Measurements from ENCODE around the gene NCEH1.

Gene NCEH1

GRCh38 chr3:172697558-172697957 is 13.3 kb downstream of the NCEH1 start:
- ChIA-PET POLR2A (no interaction called here), CTCF (interaction anchor here (1.1 to 2.6 kb wide), 2 partner anchors 21 to 23 kb away, joined by 3 to 9 read pairs; no protein-coding TSS in a partner anchor)
- DNase-seq (ENCODE audit: low read depth, low spot score) = no peak
- no peak for TF ChIP-seq CTCF (IDR thresholded peaks at IDR 0.05; ENCODE audit: insufficient read depth, low read length, missing control alignments)
- H3K4me3 ChIP-seq (ENCODE audit: low read depth, low read length) = no peak overlapping the region

GRCh38 chr3:172696357-172696756 is 14.5 kb downstream of the NCEH1 start:
- TF ChIP-seq CTCF (IDR thresholded peaks at IDR 0.05; ENCODE audit: insufficient read depth, low read length, missing control alignments) = no peak
- no peak for DNase-seq (ENCODE audit: low read depth, low spot score)
- no peak overlapping the region for H3K4me3 ChIP-seq (ENCODE audit: low read depth, low read length)
- POLR2A ChIA-PET = no interaction called here
- CTCF ChIA-PET = interaction anchor here (0.6 to 2.6 kb wide), 6 partner anchors 13 to 490 kb away, joined by 3 to 9 read pairs (median 3); no protein-coding TSS in a partner anchor

GRCh38 chr3:172694573-172695246 is 16.2 kb downstream of the NCEH1 start:
- DNase-seq (ENCODE audit: low read depth, low spot score) = no peak
- no peak overlapping the region for H3K4me3 ChIP-seq (ENCODE audit: low read depth, low read length)
- ChIA-PET CTCF (no interaction called here), POLR2A (no interaction called here)
- TF ChIP-seq CTCF (IDR thresholded peaks at IDR 0.05; ENCODE audit: insufficient read depth, low read length, missing control alignments) = no peak

- CTCF ChIA-PET = interaction anchor here (0.9 to 5.5 kb wide), 6 partner anchors 9 to 21 kb away, joined by 3 to 29 read pairs (median 4); no protein-coding TSS in a partner anchor
- no peak overlapping the region for H3K4me3 ChIP-seq (ENCODE audit: low read depth, low read length)
- POLR2A ChIA-PET = no interaction called here
- no peak for TF ChIP-seq CTCF (IDR thresholded peaks at IDR 0.05; ENCODE audit: insufficient read depth, low read length, missing control alignments)
- no peak for DNase-seq (ENCODE audit: low read depth, low spot score)
These were observed 18.0 kb downstream of the NCEH1 start for GRCh38 chr3:172692751-172693338.

- TF ChIP-seq CTCF (IDR thresholded peaks at IDR 0.05; ENCODE audit: insufficient read depth, low read length, missing control alignments) = no peak
- POLR2A ChIA-PET = no interaction called here
- no peak overlapping the region for H3K4me3 ChIP-seq (ENCODE audit: low read depth, low read length)
- CTCF ChIA-PET = interaction anchor here (1.4 to 5.5 kb wide), 3 partner anchors 9 to 17 kb away, joined by 3 to 29 read pairs (median 19); no protein-coding TSS in a partner anchor
- DNase-seq (ENCODE audit: low read depth, low spot score) = no peak
These were observed 19.9 kb downstream of the NCEH1 start for GRCh38 chr3:172690936-172691335.

- no peak for DNase-seq (ENCODE audit: low read depth, low spot score)
- TF ChIP-seq CTCF (IDR thresholded peaks at IDR 0.05; ENCODE audit: insufficient read depth, low read length, missing control alignments) = no peak
- H3K4me3 ChIP-seq (ENCODE audit: low read depth, low read length) = no peak overlapping the region
- ChIA-PET CTCF (interaction anchor here (5.5 kb wide), 1 partner anchor 15 kb away, joined by 29 read pairs; no protein-coding TSS in a partner anchor), POLR2A (no interaction called here)
These were observed 22.3 kb downstream of the NCEH1 start for GRCh38 chr3:172688588-172688987.
